GM19099 (cell line): ENCODE measurements around the gene VAV2.

Experiments used
- POLR2A ChIP-seq: IDR thresholded peaks from 3 replicates; pipeline ENCODE4 v1.6.1; 2011; ENCODE audit warnings: low read depth; ENCODE audit not compliant: insufficient read length; ENCODE audit errors: extremely low read depth

Gene VAV2

GRCh38 chr9:133897675-133898074, 94.4 kb downstream of the VAV2 start:
- TF ChIP-seq POLR2A, result no peak

- TF ChIP-seq POLR2A, result no peak
Observed at GRCh38 chr9:133895335-133895734, 96.8 kb downstream of the VAV2 start.

- TF ChIP-seq POLR2A, result no peak
Observed at GRCh38 chr9:133894377-133895321, 97.5 kb downstream of the VAV2 start.

- TF ChIP-seq POLR2A, result no peak
Observed at GRCh38 chr9:133893191-133893994, 98.7 kb downstream of the VAV2 start.

GRCh38 chr9:133892193-133892920, 99.8 kb downstream of the VAV2 start:
- no peak for TF ChIP-seq POLR2A

GRCh38 chr9:133891741-133892140, 100.4 kb downstream of the VAV2 start:
- no peak for TF ChIP-seq POLR2A

- TF ChIP-seq POLR2A, result no peak
Observed at GRCh38 chr9:133890583-133890982, 101.5 kb downstream of the VAV2 start.

- TF ChIP-seq POLR2A, result no peak
Observed at GRCh38 chr9:133889584-133890301, 102.4 kb downstream of the VAV2 start.

- no peak for TF ChIP-seq POLR2A
Observed at GRCh38 chr9:133888809-133889491, 103.2 kb downstream of the VAV2 start.

GRCh38 chr9:133888048-133888808, 103.9 kb downstream of the VAV2 start:
- no peak for TF ChIP-seq POLR2A

GRCh38 chr9:133887540-133888047, 104.5 kb downstream of the VAV2 start:
- TF ChIP-seq POLR2A, result no peak

- TF ChIP-seq POLR2A, result no peak
Observed at GRCh38 chr9:133886563-133887501, 105.3 kb downstream of the VAV2 start.
